Activated CD4-positive, alpha-beta T cell treated with anti-CD3 and anti-CD28 coated beads, Interleukin-2, amount 50 U/mL, for 4 hours (primary cell): ENCODE data around the gene TMPRSS4.
A peak's percentile ranks its signal among the peaks of the same experiment; 100 is the strongest.

Experiments
- DNase-seq, 2 experiments: peaks; one replicate each; pipeline ENCODE4 v3.0.0-alpha.2; 2020

The TMPRSS4 gene, protein sequence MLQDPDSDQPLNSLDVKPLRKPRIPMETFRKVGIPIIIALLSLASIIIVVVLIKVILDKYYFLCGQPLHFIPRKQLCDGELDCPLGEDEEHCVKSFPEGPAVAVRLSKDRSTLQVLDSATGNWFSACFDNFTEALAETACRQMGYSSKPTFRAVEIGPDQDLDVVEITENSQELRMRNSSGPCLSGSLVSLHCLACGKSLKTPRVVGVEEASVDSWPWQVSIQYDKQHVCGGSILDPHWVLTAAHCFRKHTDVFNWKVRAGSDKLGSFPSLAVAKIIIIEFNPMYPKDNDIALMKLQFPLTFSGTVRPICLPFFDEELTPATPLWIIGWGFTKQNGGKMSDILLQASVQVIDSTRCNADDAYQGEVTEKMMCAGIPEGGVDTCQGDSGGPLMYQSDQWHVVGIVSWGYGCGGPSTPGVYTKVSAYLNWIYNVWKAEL

DNA sequence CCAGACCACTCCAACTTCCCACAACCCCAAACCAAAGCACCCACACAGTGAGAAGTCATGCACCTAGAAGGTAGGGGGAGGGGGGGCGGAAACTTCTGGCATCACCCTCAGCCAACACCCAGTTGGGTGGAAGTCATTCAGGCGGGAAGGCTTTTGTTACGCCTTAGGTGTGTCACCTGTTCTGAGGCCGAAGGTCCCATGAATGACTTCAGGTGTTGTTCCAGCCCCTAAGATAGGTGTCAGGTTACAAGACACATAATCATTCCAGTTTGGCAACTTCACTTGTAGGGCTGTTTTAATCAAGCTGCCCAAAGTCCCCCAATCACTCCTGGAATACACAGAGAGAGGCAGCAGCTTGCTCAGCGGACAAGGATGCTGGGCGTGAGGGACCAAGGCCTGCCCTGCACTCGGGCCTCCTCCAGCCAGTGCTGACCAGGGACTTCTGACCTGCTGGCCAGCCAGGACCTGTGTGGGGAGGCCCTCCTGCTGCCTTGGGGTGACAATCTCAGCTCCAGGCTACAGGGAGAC, at the start of gene TMPRSS4:
TSS of gene TMPRSS4 (plus strand) at position 325 of the 528 bp plus-strand sequence. CDS start 225 bp downstream, outside the sequence.
- no peak for DNase-seq

DNA sequence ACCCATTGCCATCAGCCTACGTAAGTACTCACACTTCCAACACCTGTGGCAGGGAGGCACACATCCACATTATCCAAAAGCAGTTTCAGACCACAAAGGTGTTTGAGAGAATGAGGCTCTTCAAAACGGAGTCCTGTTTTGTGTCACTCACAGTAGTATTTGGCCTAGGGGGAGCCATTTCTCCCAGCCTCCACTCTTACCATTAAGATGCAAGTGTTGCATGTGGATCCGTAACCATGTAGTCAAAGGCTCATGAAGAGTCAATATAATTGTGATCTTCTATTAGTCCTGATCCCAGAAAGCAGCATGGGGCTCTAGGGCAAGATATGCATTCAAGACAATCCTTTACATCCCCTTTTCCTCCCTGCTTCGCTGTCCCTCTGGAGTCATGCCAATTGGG, 49.2 kb upstream of the TMPRSS4 start:
- no peak for DNase-seq

DNA sequence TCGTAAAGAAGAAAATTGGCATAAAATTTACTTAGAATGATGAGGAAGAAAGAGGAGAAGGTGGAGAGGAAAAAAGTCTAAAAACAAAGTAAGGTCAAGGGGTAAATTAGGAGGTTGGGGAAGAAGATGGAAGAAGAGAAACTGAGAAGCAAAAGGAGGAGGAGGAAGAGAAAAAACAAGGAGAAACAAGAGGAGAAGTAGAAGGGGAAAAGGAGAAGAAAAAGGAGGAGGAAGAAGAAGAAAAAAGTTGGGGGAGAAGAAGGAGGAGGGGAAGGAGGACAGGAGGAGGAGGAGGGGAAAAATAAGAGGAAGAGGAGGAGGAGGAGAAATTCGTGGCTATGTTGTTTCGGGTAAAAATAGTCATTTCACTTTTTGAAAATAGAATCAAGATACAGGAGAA, 48.3 kb upstream of the TMPRSS4 start:
- no peak for DNase-seq

DNA sequence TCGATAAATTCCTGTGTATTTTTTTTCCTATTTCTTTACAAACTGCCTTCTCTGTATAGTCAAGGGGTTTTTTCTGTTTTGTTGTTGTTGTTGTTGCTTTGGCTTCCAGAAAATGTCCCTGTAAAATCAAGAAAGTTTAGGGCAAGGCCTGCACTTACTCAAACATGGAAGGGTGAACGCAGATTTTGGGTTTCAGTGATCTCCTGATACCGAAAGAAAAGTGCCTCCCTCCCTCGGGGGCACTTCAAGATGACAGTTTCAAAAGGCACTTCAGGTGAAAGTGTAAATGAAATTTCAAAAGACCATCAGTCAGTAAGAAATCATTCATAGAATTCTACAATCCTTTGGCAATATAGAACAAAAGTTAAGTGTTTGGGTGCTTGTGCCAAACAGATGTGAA, 43.4 kb upstream of the TMPRSS4 start:
- no peak for DNase-seq

DNA sequence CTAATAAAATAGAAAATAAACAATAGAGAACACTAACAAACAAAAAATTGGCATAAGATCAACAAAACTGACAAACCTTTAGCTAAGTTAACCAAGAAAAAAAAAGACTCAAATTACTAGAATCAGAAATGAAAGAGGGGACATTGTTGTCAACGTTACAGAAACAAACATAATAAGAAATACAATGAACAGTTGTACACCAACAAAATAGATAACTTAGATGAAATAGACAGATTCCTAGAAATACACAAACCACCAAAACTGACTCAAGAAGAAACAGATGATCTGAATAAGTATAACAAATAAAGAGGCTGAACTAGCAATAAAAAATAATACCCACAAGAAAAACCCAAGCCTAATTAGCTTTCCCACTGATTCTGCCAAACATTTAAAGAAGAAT, 34.7 kb upstream of the TMPRSS4 start:
- no peak for DNase-seq

DNA sequence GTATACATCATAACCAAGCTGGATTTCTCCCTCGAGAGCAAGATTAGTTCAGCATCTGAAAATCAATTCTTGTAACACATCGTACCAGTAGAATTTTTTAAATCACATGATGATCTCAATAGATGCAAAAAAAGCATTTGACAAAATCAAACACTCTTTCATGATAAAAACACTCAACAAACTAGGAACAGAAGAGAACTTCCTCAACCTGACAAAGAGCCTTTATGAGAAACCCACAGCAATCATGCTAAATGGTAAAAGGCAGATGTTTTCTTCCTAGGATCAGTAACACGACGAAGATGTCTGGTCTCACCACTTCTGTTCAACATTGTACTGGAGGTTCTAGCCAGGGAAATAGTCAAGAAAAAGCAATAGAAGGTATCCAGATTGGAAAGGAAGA, 34.1 kb upstream of the TMPRSS4 start:
- DNase-seq: no peak

DNA sequence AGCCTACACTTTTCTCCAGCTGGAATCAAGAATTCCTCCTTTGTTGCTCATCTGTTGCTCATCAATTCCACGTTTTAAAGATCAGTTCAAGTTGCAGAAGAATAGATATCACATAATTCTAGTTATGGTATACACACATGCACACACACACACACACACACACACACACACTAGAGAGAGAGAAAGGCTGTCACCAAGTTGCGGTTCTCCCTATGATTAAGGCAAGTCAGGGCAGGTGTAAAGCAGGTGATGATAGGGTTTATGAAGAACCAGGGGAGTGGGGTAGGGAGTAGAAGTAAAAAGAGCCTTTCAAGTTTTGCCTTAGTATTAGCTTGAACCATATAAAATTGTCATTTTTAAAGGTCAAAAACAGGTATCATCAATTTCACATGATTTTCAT, 31.7 kb upstream of the TMPRSS4 start:
- no peak for DNase-seq

DNA sequence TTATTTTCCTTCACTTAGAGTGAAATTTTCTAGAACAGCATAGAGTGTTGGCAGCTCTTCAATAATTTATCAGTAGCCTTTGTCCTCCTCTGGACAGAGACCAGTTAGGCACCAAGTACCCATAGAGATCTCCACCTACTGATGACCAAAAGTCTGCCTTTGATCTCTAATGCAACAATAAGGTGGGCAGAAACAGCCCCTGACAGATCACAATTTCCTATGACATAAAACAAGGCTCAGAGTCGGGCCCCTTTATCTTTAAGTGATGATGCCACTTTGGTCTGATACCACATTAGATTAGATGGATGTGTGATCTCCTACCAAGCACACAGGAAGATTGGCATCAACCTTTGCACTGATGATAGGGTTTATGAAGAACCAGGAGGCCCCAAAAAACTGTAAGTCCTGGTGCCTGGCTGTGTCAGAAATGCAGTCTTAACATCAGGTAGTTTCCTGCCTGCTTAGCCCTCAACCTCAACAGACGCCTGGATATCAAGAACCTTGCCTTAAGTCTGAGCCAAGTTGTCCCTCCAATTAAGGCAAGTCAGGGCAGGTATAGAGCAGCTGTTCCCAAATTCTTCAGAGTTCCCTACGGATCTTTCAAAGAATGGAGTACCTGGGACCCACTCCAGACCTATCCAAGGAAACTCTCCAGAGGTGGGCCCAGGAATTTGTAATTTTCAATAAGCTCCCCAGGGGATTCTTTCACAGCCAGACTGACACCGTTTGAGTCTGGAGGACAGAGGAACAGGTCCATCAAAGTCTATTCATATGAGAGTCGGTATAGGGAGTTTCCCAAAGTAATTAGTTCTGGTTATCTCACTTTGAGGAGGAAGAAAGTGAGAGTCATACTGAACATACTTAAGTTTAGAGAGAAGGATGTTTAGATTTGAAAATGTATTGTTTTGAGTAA, 30.6 kb upstream of the TMPRSS4 start:
- DNase-seq: peak; percentile 22 to 23

DNA sequence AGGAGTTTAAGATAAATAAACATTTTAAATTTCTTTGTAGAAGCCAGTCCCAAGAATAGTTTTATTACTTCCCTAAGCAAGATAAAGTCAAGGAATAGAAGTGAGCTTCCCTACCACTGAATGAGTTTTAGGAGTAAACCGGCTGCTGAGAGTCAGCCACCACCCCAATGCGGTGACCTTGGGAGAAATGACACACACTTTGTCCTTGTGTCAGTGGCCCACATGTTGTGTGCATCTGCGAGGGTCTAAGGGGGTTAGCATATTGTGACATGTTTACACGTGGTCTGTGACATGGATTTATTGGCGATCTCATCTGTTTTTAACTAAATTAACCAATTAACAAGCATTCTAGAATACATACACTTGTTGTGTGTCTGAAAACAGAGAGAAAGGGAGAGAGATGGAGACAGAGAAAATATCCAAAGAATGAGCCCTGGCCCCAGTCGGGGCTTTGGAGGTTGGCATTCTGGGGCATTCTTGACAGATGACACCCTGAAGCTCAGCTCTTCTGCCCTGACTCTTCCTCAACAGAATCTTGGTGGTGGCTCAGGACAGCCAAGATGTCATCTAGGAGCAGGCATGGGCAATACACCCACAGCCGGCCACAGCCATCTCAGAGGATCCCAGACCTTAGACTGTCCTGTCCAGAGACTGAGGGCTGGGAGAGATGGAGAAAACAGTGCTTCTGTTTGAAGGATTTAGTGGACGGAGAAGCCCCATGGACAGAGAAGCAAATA, 29.7 kb upstream of the TMPRSS4 start:
- no peak for DNase-seq

DNA sequence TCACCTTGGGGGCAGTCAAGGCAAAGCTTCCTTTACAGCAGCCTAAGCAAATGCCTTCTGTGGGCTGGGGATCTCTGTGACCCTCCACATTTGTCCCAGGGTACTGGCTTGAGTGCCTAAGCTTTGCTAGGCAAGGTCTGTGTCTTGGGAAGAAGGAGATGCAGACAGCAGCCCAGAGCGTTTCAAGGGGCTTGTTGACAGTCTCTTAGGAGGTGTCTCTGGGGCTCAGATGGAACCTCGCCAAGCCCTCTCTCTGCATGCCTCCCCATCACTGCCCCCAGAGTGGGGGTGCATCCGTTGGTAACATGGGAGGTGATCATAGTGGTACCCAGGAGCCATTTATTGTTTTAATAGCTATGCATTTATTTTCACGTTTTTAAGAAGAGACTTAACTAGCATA, 29.1 kb upstream of the TMPRSS4 start:
- DNase-seq: no peak

DNA sequence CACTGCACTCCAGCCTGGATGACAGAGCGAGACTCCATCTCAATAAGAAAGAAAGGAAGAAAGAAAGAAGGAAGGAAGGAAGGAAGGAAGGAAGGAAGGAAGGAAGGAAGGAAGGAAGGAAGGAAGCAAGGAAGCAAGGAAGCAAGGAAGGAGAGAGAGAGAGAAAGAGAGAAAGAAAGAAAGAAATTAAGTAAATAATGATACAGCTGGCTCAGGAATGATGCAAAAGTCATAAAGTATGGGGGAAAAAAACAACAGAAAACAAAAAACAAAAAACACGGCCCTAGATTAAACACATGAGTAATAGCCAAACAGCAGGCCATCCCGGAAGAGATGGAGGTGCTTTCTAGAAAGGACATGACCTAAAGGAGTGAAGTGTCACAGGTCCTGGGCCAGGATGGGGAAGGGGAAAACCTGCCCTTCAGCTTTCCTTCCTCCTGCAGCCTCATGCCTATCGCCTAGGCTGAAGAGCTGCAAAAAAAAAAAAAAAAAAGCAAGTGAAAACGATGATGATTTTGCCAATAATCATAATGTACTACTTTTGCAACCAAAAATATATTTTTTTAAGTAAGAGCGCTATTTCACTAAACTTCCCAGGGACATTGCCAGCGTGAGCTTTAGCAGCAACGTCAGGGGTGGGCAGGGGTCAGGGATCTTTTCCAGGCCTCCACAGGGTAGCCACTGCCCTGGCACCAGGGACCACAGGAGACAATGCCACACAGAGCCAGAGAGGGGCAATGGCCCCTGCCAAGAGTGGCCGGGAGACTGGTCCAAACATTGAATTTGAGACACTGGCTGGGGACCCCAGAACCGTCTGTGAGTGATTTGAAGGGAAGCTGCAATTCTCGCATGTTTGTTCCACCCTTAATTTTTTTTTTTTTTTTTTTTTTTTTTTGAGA, 28.2 kb upstream of the TMPRSS4 start:
- DNase-seq: no peak

DNA sequence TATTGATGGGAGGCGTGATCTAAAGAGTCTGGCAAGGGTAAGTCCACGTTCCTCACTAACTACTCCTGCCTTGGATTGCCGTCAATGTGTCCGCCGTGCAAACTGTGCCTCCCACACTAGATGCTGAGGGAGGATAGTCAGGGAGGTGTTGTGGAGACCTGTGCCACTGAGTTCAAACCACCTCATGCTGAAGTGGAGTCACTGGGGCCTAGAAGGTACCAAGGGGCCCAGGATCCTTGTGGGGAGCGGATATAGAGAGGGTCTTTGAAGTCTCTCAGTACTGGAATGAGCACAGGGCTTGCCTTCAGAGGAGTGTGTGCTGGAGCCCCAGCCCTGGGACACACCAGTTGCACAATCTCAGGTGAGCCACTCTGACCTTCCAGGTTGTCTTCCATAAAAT, 27.1 kb upstream of the TMPRSS4 start:
- no peak for DNase-seq

DNA sequence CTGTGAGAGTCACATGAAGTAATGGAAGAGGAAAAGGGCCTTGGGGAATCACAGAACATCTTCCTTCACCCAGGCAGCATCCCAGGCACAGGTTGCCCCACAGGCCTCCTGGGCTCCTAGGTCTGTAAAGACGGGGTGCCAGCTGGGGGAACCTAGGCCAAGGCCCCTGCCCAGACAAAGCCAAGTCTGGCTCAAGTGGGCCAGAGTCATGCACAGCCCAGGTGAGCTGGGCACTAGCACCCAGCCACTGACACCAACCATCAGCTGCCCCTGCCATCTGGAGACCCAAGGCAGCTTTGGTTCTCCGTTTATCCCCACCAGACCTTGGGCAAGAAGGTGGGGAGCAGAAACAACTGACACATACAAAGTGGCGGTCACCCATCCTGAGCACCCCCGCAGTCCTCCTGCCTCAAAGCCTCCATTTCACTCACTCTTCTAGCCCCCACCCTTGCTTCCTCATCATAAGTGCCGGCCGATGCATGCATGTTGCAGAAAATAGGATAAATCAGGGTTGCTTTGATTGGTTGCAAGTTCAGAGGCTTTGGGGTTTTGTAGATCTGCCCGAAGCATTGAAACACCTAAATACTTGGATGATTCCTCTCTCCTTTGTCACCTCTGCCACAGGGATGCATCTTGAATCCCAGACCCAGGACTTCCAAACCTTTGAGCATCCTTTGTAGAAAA, 26.5 kb upstream of the TMPRSS4 start:
- no peak for DNase-seq

DNA sequence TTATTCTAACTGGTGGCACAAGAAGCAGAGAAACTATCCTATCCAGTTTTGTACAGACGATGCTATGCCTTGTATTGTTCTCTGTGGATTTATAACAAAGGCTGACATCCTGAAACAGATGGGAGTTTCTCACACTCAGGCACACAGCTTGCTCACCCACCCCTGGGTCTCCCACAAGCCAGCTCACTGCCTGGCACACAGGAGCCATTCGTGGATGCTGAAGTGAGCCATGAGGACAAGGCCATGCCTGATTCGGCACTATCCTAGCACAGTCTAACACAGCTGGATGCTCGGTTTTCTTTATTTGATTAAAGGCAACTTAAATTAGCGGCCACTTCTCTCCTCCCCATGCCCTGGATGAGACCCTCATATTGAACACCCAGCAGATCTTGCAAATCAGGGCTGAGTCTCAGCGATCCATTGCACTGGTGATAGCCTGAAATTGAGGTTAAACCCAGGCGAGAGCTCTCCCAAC, 25.7 kb upstream of the TMPRSS4 start:
- DNase-seq: no peak

DNA sequence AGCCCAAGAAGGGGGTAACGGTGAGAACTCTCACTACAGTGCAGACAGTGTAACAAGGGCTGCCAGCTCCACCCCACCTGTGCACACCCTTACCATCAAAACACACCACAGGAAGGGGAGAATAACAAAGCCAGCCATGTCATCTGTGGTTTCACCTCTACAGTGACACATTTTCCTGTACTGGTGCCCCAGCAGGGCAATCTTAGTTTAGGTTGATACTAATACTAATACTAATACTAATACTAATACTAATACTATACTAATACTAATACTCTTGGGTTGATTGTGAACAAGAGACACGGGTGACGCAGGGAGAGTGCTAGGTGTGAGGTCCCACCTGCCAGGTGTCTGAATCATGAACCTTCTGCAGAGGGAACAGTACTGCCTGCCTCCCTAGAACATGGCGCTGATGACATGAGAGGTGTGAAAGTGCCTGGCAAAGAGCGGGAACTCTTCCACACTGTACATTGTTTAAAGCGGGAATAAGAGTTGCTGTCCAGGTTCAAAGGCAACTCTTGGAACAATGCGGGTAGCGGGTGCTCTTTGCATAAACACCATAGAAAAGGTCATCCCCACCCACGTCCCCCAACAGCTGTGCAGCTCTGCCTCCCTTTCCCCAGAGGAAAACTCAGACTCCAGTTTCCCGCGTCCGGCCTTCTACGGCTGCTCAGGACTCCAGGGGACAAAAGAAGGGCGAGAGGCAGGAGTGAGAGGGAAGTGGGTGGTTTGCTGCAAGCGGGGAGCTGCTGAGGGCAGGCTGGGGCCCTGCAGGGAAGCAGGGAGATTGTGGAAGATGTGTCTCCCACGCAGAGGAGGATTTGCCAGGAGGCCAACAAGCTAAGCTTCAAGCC, 25.0 kb upstream of the TMPRSS4 start:
- DNase-seq: peak; percentile 55 to 62

DNA sequence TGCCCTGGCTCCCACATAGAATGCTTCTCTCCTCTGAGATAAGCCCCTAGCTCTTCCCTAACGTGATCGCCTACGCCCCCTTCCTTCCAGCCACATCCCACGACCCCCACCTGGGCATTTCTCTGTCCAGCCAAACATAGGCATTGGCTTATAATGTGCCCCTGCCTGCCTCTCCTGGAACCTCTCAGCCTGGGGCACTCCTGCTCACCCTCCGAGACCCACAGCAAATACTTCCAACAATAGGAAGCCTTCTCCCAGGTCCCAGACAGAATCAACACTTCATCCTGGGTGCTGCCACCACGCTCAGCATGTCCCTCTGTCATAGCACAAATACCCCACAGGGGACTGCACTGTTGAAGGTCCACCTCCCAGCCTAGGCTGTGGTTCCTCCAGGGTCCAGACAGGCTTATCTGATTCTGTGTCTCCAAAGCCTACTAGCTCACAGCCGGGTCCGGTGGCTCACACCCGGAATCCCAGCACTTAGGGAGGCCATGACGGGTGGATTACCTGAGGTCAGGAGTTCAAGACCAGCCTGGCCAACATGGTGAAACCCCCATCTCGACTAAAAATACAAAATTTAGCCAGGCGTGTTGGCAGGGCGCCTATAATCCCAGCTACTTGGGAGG, 24.2 kb upstream of the TMPRSS4 start:
- no peak for DNase-seq

DNA sequence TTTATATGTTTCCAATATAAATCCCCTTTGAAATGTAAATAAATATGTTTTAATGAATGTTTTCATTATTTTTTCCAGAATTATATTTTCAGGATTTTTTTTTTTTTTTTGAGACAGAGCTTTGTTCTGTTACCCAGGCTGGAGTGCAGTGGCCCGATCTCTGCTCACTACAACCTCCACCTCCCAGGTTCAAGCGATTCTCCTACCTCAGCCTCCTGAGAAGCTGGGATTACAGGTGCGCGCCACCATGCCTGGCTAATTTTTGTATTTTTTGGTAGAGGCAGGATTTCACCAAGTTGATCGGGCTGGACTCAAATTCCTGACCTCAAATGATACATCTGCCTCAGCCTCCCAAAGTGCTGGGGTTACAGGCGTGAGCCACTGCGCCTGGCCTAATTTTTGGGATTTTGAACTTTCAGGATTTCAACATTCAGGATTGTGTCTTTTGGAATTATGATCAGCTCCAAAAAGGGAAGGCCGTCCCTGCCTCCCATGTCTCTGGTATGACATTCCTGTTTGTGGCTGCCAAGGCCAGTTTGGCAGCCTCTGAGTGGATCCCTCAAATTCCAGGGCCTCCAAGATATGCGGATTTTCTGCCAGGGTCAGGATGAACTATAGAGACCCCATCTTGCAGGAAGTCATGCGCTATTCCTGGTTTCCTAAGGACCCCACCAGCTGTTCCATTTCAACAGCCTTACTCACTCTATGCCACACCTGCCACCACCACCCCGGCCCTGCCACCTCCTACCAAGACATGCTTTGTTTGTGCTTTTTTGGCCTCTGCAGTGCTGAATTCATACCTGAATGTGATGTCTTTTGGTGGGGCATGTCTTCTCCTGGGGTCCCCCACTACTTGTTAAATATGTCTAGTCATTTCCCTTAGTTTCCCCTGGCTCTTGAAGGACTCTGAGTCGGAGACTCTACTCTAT, 21.9 kb upstream of the TMPRSS4 start:
- no peak for DNase-seq

DNA sequence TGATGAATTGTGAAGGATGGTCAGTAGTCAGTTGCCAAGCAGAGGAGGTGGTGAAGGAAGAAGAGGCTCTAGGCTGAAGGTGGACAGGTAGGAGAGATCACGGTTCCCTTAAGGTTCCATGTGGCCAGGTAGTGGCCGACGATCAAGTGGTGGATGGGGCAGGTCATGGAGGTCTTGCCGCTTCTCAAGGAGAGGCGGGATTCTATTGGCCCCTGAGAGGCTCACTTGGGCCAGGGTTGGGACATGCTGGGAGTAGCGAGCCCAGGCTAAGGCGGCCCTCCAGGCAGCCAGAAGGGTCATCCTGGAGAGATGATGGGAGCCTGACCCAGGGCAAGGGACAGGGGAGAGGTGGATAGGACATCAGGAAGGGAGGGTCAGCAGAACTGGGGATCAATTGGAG, 20.9 kb upstream of the TMPRSS4 start:
- DNase-seq: no peak
